HG03565 (cell line): ENCODE data around the gene ACSL1.

Experiments
- ATAC-seq: cut with Tn5 transposase; IDR thresholded peaks from one replicate; pipeline ENCODE4 v1.9.1; 2021; ENCODE audit warnings: mild to moderate bottlenecking, moderate library complexity; ENCODE audit not compliant: unreplicated experiment

ACSL1 gene, protein sequence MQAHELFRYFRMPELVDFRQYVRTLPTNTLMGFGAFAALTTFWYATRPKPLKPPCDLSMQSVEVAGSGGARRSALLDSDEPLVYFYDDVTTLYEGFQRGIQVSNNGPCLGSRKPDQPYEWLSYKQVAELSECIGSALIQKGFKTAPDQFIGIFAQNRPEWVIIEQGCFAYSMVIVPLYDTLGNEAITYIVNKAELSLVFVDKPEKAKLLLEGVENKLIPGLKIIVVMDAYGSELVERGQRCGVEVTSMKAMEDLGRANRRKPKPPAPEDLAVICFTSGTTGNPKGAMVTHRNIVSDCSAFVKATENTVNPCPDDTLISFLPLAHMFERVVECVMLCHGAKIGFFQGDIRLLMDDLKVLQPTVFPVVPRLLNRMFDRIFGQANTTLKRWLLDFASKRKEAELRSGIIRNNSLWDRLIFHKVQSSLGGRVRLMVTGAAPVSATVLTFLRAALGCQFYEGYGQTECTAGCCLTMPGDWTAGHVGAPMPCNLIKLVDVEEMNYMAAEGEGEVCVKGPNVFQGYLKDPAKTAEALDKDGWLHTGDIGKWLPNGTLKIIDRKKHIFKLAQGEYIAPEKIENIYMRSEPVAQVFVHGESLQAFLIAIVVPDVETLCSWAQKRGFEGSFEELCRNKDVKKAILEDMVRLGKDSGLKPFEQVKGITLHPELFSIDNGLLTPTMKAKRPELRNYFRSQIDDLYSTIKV

GRCh38 chr4:184825896-184826690 lies at the start of gene ACSL1:
TSS of gene ACSL1 (minus strand) at chr4:184825968. CDS start at chr4:184803514, 22,454 bp downstream.
- ATAC-seq, result peak; percentile 57

DNA sequence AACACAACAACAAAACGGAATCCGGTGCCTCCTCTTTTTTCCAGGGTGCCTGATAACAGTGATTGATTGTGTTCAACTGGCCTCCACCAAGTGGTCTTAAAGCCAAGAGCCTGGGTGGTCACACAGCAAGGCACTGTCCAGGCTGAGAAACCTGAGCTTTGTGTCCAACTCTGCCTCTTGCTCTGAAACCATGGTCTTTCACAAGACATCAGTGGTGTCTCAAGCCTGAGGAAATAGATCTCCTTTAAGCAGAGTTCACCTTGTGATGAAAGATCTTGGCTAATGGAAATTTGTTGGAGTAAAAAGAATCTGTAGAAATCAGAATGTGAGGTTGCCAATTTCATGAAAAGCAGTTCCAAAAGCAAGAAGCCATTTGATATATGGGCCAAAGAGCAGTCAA lies 47.3 kb upstream of the ACSL1 start:
- ATAC-seq, result no peak

GRCh38 chr4:184870718-184871117 lies 45.0 kb upstream of the ACSL1 start:
- ATAC-seq, result no peak

DNA sequence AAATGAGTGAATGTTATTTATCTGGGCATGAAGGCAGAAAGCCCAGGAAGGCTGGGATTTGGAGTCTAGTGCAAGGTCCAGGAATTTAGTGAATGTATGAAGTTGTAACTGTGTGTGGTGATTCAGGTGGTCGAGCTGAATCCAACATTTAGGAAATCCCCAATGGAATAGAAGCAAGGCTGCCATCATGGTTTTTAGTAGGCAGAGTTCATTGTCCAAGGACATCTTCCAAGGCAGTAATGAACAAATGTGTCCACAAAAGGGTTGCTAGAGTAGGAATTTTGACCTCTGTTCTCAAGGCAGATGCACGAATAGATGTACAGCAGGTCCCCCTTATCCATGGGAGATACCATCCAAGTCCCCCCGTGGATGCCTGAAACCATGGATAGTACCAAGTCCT lies 42.9 kb upstream of the ACSL1 start:
- ATAC-seq, result no peak

GRCh38 chr4:184863916-184864315 lies 38.1 kb upstream of the ACSL1 start:
- ATAC-seq, result no peak

- ATAC-seq, result no peak
Measured at GRCh38 chr4:184861047-184861446, 35.3 kb upstream of the ACSL1 start.

- peak; percentile 40 for ATAC-seq
Measured at GRCh38 chr4:184860018-184860779, 34.4 kb upstream of the ACSL1 start.

DNA sequence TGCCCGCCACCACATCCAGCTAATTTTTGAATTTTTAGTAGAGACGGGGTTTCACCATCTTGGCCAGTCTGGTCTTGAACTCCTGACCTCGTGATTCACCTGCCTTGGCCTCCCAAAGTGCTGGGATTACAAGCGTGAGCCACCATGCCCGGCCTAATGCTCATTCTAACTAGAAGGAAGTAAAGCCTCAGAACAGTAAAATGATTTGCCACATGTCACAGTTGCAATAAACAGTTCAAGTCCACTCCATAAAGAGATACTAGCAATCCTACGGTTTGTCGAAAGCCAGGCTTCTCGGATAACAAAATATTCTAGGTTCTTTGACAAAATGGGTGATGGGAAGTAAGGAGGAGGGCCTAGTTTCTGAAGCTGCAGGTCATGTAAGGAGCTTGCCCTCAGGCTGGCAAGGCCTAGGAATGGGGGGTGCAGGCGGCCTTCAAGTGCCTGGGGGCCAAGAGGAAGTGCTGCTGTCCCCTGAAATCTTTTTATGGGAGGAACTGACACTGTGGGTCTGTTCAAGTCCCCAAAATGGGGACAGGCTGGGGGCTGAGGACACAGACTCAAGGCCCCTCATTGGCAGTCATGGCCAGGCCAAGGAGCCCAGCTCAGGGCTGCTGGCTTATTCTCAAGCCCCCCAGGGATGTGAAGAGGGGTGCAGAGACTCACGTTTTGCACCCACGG lies 31.8 kb upstream of the ACSL1 start:
- no peak for ATAC-seq

GRCh38 chr4:184856277-184856609 lies 30.5 kb upstream of the ACSL1 start:
- ATAC-seq, result no peak

- ATAC-seq, result no peak
Measured at GRCh38 chr4:184854673-184855072, 28.9 kb upstream of the ACSL1 start.

GRCh38 chr4:184853436-184853835 lies 27.7 kb upstream of the ACSL1 start:
- no peak for ATAC-seq

GRCh38 chr4:184851886-184852285 lies 26.1 kb upstream of the ACSL1 start:
- ATAC-seq, result no peak

DNA sequence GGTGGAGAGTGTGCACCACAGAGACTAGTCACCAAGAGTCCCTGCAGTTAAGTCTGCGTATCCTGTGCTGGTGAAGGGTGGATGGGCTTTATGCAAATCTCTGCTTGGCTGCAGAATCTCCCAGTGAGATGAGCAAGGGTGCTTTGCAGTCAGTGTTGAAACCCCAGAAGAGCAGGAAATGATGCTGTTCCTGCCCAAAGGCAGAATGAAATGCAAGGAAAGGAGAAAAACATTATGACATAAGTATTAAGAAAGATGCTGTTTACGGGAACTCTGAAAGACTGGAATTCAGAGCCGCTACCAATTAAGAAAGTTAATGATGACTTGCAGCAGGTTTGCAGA lies 25.4 kb upstream of the ACSL1 start:
- ATAC-seq, result peak; percentile 46

GRCh38 chr4:184850431-184851199 lies 24.8 kb upstream of the ACSL1 start:
- ATAC-seq, result peak; percentile 46

- no peak for ATAC-seq
Measured at GRCh38 chr4:184850018-184850417, 24.2 kb upstream of the ACSL1 start.

DNA sequence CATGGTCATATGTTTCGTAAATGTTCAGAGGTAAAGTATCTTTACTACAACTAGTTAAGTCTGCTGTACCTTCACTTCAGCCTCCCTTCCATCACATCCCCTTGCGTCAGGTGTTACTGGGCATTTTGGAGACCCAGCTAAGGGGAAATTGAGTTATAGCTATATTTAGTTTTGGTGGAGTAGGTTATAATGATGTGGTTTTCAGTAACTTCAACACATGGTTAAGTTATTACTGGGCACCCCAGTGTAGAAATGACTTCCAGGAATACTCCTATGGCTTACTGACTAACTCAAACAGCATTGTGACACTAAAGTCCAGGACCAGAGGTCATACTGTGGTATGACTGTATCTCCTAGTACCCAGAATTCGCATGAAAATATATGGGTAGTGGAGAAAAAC lies 23.4 kb upstream of the ACSL1 start:
- peak; percentile 24 for ATAC-seq

GRCh38 chr4:184848510-184848909 lies 22.7 kb upstream of the ACSL1 start:
- ATAC-seq, result no peak

DNA sequence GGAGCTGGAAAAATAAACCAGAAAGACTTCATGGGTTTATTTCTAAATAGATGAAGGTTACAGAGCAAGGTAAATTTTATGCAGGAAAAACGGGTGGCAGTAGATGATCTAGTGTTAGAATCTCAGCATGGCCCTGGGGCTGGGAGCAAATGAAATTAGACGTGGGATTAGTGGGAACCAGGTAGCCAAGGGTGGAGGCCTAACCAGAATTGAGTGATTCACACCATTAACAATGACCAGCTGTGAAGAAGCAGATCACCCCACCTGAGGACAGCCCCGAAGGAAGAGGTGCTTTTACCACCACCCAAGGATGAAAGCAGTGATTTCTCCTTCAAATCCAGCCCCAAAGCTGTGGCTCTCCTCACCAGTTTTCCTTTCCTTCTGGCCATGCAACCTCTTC lies 20.8 kb upstream of the ACSL1 start:
- no peak for ATAC-seq

GRCh38 chr4:184845367-184846021 lies 19.7 kb upstream of the ACSL1 start:
- ATAC-seq, result no peak
